A204.1 (cell line): ENCODE measurements around the gene HYI.
"Not testable (repeated sequence)": the region's sequence is repeated elsewhere in the genome, so short reads cannot be mapped to it uniquely, and the experiment has no call there.

Source experiments
- FAIRE-seq: peaks from 2 replicates; lab custom pipeline; 2012; peaks lifted over from hg19 to GRCh38; lab: Jason Lieb, UNC

HYI gene, protein sequence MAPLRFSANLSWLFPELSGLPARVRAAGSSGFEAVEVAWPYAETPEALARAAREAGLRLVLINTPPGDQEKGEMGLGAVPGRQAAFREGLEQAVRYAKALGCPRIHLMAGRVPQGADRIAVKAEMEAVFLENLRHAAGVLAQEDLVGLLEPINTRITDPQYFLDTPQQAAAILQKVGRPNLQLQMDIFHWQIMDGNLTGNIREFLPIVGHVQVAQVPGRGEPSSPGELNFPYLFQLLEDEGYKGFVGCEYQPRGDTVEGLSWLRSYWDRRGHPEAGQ

DNA sequence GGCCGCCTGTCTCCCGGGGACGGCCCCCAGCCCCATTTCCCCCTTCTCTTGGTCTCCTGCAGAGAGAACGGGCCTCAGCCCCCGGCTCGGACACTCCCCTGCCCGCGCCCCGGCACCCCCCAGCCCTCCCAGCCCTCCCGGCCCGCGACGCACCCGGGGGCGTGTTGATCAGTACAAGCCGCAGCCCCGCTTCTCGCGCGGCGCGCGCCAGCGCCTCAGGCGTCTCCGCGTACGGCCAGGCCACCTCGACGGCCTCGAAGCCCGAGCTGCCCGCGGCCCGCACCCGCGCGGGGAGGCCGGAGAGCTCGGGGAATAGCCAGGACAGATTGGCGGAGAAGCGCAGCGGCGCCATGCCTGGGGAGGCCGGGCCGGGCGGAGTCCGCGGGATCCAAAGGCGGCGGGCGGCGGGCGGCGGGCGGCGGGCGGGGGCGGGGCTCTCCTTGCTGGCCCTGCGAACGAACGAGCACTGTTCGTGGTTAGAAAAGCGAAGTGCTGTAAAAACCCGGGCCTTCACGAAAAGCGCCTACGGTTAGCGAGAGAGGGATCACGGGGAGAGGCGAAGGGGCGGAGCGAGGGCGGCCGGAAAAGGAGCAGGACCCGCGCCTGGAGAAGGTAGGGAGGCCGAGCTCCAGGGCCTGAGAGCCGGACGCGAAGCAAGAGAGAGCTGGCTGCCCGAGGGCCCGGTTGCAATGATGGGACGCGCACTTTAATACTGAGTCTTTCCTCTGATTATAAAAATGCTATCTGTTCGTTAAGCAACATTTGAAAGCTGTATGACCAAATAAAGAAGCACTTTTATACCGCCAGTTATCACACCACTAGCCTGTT, at the start of gene HYI:
Gene HYI, minus strand, starts transcription at position 490 of the 828 bp plus-strand sequence. Its CDS starts 138 bp downstream, at position 352.
- FAIRE-seq: no peak

- FAIRE-seq: not testable (repeated sequence)
These were observed 48.1 kb upstream of the HYI start for GRCh38 chr1:43501806-43502205.

- no peak for FAIRE-seq
These were observed 46.2 kb upstream of the HYI start for GRCh38 chr1:43499898-43500297.

DNA sequence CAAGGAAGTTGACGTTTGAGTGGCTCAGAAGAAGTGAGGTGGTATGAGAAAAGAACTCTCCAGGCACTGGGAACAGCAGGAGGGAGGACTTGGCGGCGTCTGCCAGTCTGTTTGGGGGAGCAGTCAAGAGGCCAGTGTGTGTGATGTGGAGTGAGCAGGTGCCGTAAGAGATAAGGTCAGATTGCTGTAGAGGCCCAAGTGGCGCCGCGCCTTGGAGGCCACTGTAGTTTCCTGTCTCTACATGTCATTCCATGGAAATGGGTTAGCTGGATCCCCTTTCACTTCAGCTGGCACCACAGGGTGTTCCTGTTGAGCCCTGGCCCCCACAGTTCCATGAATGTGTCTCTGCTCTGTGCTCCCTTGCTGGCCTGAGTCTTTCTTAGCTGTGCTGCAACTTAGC, 41.5 kb upstream of the HYI start:
- no peak for FAIRE-seq

GRCh38 chr1:43493661-43494450, 40.1 kb upstream of the HYI start:
- no peak for FAIRE-seq

DNA sequence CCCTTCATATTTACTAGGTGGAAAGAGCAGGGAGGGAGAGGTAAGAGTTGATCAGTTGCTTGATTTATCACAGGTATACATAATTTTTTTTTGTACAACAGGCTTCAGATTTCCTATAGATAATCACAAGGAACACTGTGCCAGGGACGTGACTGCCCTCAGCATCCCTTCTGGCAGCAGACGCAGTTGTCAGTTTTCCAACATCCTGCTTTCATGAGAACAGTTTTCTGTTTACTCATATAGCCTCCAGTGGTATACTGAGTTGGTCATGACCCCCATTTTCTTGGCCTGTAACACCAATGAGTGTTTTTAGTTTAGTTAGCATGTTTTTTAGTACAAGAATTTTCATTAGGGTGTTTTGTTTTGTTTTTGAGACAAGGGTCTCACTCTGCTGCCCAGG, 39.1 kb upstream of the HYI start:
- FAIRE-seq: no peak

- no peak for FAIRE-seq
These were observed 37.3 kb upstream of the HYI start for GRCh38 chr1:43491061-43491460.

- FAIRE-seq: no peak
These were observed 34.4 kb upstream of the HYI start for GRCh38 chr1:43488165-43488564.

- no peak for FAIRE-seq
These were observed 30.6 kb upstream of the HYI start for GRCh38 chr1:43484367-43484766.

DNA sequence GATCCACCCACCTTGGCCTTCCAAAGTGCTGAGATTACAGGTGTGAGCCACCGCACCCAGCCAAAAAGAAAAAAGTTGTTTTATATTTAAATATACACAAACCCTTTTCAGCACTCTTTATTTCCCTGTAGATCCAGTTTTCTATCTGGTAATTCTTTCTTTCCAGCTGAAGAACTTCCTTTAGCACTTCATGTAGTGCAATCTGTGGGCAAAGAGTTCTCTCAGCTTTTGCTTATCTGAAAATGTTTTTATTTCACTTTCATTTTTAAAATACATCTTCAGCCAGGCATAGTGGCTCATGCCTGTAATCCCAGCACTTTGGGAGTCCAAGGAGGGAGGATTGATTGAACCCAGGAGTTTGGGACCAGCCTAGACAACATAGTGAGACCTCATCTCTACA, 28.5 kb upstream of the HYI start:
- FAIRE-seq: no peak

- FAIRE-seq: no peak
These were observed 27.8 kb upstream of the HYI start for GRCh38 chr1:43481491-43481890.

DNA sequence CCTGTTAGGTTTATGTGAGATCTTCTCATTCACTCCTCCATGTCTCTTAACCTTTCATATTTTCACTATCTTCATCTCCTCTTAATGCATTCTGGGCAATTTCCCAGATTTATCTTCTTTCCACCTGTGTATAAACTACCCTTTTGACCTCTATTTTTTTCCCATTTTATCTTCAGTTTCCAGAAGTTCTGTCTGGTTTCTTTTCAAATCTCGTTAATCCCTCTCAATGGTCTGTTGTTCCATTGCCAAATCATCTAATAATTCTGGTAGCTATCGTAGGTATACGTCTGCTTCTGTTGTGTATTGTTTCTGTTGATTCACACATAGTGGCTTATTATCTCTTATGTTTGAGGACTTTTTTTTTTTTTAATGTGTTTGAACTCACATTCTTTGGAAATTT, 25.7 kb upstream of the HYI start:
- FAIRE-seq: no peak

- FAIRE-seq: no peak
These were observed 24.0 kb upstream of the HYI start for GRCh38 chr1:43477716-43478115.

- FAIRE-seq: not testable (repeated sequence)
These were observed 22.1 kb upstream of the HYI start for GRCh38 chr1:43475611-43476401.

- FAIRE-seq: no peak
These were observed 19.7 kb upstream of the HYI start for GRCh38 chr1:43473463-43473862.

DNA sequence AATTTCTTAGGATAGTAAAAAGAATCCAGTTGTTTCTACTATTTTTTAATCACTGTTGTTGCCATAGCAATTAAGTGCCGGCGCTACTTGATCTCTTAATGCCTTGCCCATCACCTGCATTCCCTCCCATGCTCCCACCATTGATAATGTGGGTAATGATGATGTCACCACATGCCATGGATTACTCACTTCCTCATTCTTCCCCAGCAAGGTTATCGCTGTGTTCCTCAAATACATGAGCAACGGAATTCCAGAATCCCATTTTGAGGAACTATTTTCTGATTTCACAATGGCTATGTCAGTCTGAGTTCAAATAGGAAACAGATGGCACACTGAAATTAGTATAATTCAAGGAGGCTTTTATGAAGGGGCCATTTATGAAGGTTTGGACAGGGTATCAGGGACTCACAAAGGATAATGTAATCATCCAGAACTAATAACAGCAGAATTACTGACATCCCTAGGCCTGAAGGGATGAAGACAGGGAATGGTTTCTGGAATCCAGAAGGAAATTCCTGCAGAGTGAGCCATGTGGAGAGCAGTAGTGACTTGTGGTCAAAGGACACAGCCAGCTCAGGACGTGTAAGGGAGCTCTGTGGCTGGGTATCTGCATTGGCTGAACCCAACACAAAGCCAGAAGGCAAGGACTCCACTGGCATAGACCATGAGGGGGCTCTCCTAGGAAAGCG, 18.9 kb upstream of the HYI start:
- not testable (repeated sequence) for FAIRE-seq

DNA sequence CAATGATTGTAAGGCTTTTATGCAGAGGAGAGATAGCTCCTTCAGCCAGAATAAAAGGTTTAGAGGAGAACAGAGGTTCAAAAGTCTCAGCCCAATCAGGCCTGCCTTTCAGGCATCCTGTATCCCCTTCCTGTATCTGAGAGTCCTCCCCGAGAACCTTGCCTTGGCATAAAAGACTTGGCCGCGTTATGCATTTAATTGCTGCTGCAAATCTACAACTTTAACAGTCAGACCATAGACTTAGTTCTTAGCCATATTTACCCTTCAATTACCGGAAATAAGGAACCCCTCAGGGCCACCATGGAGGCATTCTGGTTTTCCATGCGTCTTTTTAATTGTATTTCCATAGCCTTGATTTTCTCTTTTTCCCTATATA, 18.3 kb upstream of the HYI start:
- FAIRE-seq: no peak

GRCh38 chr1:43469932-43470331, 16.2 kb upstream of the HYI start:
- no peak for FAIRE-seq

DNA sequence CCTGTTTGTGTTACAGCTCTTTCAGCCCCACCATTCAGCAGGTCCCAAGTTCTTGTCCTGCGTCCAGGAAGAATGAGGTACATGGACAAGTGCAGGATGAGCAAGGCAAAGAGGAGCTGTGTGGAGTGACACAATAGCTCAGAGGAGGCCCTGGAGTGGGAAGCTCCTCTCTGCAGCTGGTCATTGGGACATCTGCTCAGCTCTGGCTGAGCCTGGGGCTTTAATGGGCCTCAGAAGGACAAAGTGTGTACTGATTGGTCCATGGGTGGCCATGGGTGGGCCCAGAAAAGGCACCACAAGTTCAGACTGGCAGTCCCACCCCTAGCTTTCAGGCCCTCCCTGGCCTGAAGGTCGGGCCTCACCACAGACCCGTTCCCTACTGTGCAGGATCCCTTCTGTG, 14.7 kb upstream of the HYI start:
- no peak for FAIRE-seq

DNA sequence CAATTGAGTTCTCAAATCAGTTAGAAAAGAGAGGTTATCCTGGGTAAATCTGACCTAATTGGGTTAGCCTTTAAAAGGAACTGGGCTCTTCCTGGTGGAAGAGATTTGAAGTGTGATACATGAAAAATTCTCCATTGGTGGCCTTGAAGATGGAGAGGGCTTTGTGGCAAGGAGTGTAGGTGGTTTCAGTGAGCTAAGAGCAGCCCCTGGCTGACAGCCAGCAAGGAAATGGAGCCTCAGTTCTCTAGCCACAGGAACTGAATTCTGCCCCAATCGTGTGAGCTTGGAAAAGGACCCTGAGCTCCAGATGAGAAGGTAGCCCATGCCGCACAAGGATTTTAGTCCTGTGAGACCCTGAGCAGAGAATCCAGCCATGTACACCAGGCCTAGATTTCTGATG, 12.7 kb upstream of the HYI start:
- FAIRE-seq: no peak

DNA sequence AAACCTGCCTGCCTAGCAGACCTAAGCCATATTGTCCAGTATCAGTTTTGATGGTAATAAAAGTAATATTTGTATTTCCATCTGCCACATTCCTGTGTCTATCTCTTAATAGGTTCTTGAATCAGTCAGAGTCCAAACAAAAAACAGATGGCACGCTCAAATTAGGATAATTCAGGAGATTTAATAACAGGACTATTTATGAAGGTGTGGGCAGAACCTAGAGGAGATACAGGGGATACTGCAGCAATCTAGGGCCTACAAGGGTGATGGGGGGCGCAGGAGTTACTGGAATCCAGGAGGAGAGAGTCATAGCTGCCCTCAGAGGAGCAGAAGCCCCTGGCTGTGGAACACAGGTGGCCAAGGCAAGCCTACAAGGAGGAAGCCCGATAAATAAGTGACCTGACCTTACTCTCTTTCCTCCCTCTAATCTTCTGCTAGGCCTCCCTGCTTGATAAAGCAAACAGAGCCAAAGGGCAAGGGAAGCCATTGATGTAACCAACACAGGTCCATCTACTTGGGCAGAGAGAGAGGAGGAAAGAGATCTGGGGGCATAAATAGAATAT, 11.9 kb upstream of the HYI start:
- FAIRE-seq: no peak
